Peyer's patch (tissue), 4 donors: Measurements from ENCODE around the gene PPP1R3F. TPM values are rescaled to one million over a fixed set of nuclear protein-coding genes. Genes with fewer than 3 reads are reported as not detected.

Experiments used
- DNase-seq, 3 donors: peaks; one replicate each; pipeline ENCODE4 v3.0.0-alpha.2; 2017 to 2019
- H3K27ac ChIP-seq, 4 donors: fragments of 200-600 bp; sonication (generic); one replicate each; pipeline ENCODE4 v1.5.1; 2016 to 2019
- H3K27me3 ChIP-seq, 2 donors: fragments of 200-600 bp; sonication (generic); one replicate each; pipeline ENCODE4 v1.5.1; 2019
- H3K36me3 ChIP-seq, 3 donors: fragments of 200-600 bp; sonication (generic); one replicate each; pipeline ENCODE4 v1.5.1; 2016 to 2019
- H3K4me1 ChIP-seq, 4 donors: fragments of 200-600 bp; sonication (generic); one replicate each; pipeline ENCODE4 v1.5.1; 2016 to 2019
- H3K4me3 ChIP-seq, 4 donors: fragments of 200-600 bp; sonication (generic); 1 replicate in 3 of 4; 2 replicates in 1 of 4; pipeline ENCODE4 v1.5.1; 2016 to 2019; ENCODE audit warnings: mild to moderate bottlenecking in 1 of 4
- H3K9me3 ChIP-seq, 4 donors: fragments of 200-600 bp; sonication (generic); one replicate each; pipeline ENCODE4 v1.5.1; 2016 to 2019; ENCODE audit warnings: mild to moderate bottlenecking in 1 of 4
- CTCF ChIP-seq, 6 experiments: fragments of 450-650 bp in 4 of 6; fragments of 200-600 bp in 2 of 6; sonication (generic) in 1 of 6; IDR thresholded peaks; one replicate each; pipeline ENCODE4 v1.5.1; 2017 to 2019; ENCODE audit warnings: antibody characterized with exemption in 6 of 6, mild to moderate bottlenecking in 3 of 6, moderate library complexity in 1 of 6
- POLR2A ChIP-seq, 2 donors: fragments of 450-650 bp; IDR thresholded peaks; one replicate each; pipeline ENCODE4 v1.5.1; 2017; ENCODE audit warnings: antibody characterized with exemption in 2 of 2, mild to moderate bottlenecking in 2 of 2, moderate library complexity in 2 of 2
- total RNA-seq, 4 donors: library from RNA; depleted of rRNA; stranded (reverse); fragments of >200 nt; gene quantifications; one replicate each; pipeline ENCODE4 v1.1.0, GENCODE V29; 2016

Gene PPP1R3F
- total RNA-seq, 4 donors from 2014 or later: 2.5 to 19.0 (median 7.5) TPM

- TF ChIP-seq CTCF (IDR thresholded peaks at IDR 0.05) (no peak), POLR2A (IDR thresholded peaks at IDR 0.05) (no peak)
- DNase-seq: no peak
- Histone ChIP-seq H3K27ac (no peak overlapping the region), H3K4me1 (no peaks in the 10 kb centered on the region), H3K9me3 (no peaks in the 10 kb centered on the region), H3K27me3 (no peaks in the 10 kb centered on the region), H3K4me3 (no peak overlapping the region), H3K36me3 (peaks cover 0 to 27% (median 0%) of the 10 kb centered on the region in 3 donors)
Measured at GRCh38 chrX:49244207-49244606, 25.4 kb upstream of the PPP1R3F start.

- Histone ChIP-seq H3K27me3 (no peaks in the 10 kb centered on the region), H3K4me3 (no peak overlapping the region), H3K27ac (no peak overlapping the region), H3K4me1 (no peaks in the 10 kb centered on the region), H3K36me3 (peaks cover 0 to 27% (median 0%) of the 10 kb centered on the region in 3 donors), H3K9me3 (no peaks in the 10 kb centered on the region)
- TF ChIP-seq CTCF (IDR thresholded peaks at IDR 0.05) (no peak), POLR2A (IDR thresholded peaks at IDR 0.05) (no peak)
- DNase-seq: no peak
Measured at GRCh38 chrX:49246541-49246940, 23.1 kb upstream of the PPP1R3F start.

GRCh38 chrX:49247346-49247745, 22.2 kb upstream of the PPP1R3F start:
- TF ChIP-seq CTCF (IDR thresholded peaks at IDR 0.05) (no peak), POLR2A (IDR thresholded peaks at IDR 0.05) (no peak)
- H3K4me3 ChIP-seq: no peak overlapping the region
- DNase-seq: no peak
- H3K4me1 ChIP-seq: no peaks in the 10 kb centered on the region
- H3K27me3 ChIP-seq: no peaks in the 10 kb centered on the region
- H3K27ac ChIP-seq: no peak overlapping the region
- no peaks in the 10 kb centered on the region for H3K9me3 ChIP-seq
- H3K36me3 ChIP-seq: peaks cover 0 to 27% (median 0%) of the 10 kb centered on the region in 3 donors

- no peak for TF ChIP-seq POLR2A (IDR thresholded peaks at IDR 0.05)
- no peak for TF ChIP-seq CTCF (IDR thresholded peaks at IDR 0.05)
- H3K9me3 ChIP-seq: no peaks in the 10 kb centered on the region
- no peaks in the 10 kb centered on the region for H3K27me3 ChIP-seq
- DNase-seq: no peak
- peaks cover 0 to 18% (median 0%) of the 10 kb centered on the region in 3 donors for H3K36me3 ChIP-seq
- H3K4me3 ChIP-seq: no peak overlapping the region
- H3K4me1 ChIP-seq: no peaks in the 10 kb centered on the region
- H3K27ac ChIP-seq: no peak overlapping the region
Measured at GRCh38 chrX:49247916-49248811, 21.4 kb upstream of the PPP1R3F start.

- DNase-seq: no peak
- H3K27ac ChIP-seq: no peak overlapping the region
- TF ChIP-seq CTCF (IDR thresholded peaks at IDR 0.05): no peak
- no peak for TF ChIP-seq POLR2A (IDR thresholded peaks at IDR 0.05)
- H3K27me3 ChIP-seq: no peaks in the 10 kb centered on the region
- H3K36me3 ChIP-seq: peaks cover 0 to 17% (median 0%) of the 10 kb centered on the region in 3 donors
- no peak overlapping the region for H3K4me3 ChIP-seq
- H3K4me1 ChIP-seq: no peaks in the 10 kb centered on the region
- no peaks in the 10 kb centered on the region for H3K9me3 ChIP-seq
Measured at GRCh38 chrX:49249071-49249470, 20.5 kb upstream of the PPP1R3F start.
